Transverse colon (tissue), 4 donors: ENCODE measurements around the gene SHISA3. TPM values are rescaled to one million over a fixed set of nuclear protein-coding genes. Genes with fewer than 3 reads are reported as not detected.

ENCODE experiments used
- DNase-seq: peaks from one replicate; pipeline ENCODE4 v3.0.0-alpha.2; 2019
- H3K27ac ChIP-seq, 4 donors: fragments of 200-600 bp; sonication (generic); 2 replicates each; pipeline ENCODE4 v1.5.1; 2016 to 2018; ENCODE audit warnings: inconsistent platforms in 4 of 4
- H3K27me3 ChIP-seq: fragments of 200-600 bp; sonication (generic); 2 replicates; pipeline ENCODE4 v1.5.1; 2017; ENCODE audit warnings: inconsistent platforms
- H3K36me3 ChIP-seq, 4 donors: fragments of 200-600 bp; sonication (generic); 2 replicates each; pipeline ENCODE4 v1.5.1; 2017 to 2019; ENCODE audit warnings: inconsistent platforms in 4 of 4
- H3K4me1 ChIP-seq, 4 donors: fragments of 200-600 bp; sonication (generic); 2 replicates each; pipeline ENCODE4 v1.5.1; 2017 to 2020; ENCODE audit warnings: inconsistent platforms in 4 of 4
- H3K4me3 ChIP-seq, 4 donors: fragments of 200-600 bp; sonication (generic); 1 replicate in 1 of 4; 2 replicates in 3 of 4; pipeline versions ENCODE4 v1.5.1 to v1.6.1; 2017 to 2019; ENCODE audit warnings: inconsistent platforms in 4 of 4
- H3K9me3 ChIP-seq, 2 donors: fragments of 200-600 bp; sonication (generic); 2 replicates each; pipeline ENCODE4 v1.5.1; 2017 to 2019; ENCODE audit warnings: inconsistent platforms in 2 of 2
- CTCF ChIP-seq, 5 experiments: fragments of 200-600 bp in 3 of 5; fragments of 450-650 bp in 2 of 5; sonication (generic) in 3 of 5; IDR thresholded peaks; 1 replicate in 2 of 5; 2 replicates in 3 of 5; pipeline ENCODE4 v1.5.1; 2016 to 2017; ENCODE audit warnings: antibody characterized with exemption in 5 of 5, inconsistent platforms in 3 of 5, mild to moderate bottlenecking in 2 of 5, moderate library complexity in 1 of 5
- EP300 ChIP-seq: sonication (generic); formaldehyde crosslinking; IDR thresholded peaks from one replicate; pipeline ENCODE4 v1.6.1; 2017; ENCODE audit warnings: antibody characterized with exemption, low read depth
- POLR2A ChIP-seq: fragments of 450-650 bp; IDR thresholded peaks from one replicate; pipeline ENCODE4 v1.6.1; 2016; ENCODE audit warnings: antibody characterized with exemption, mild to moderate bottlenecking, moderate library complexity
- POLR2AphosphoS5 ChIP-seq, 3 donors: sonication (generic); formaldehyde crosslinking; IDR thresholded peaks; one replicate each; pipeline ENCODE4 v1.6.1; 2016; ENCODE audit warnings: antibody characterized with exemption in 3 of 3
- WGBS, 2 donors: methylation state at CpG; one replicate each; pipeline ENCODE4 v1.1.5; 2018; ENCODE audit warnings: low coverage in 1 of 2; 5-methylcytosine and 5-hydroxymethylcytosine counted together
- in situ Hi-C, 4 donors: fragments of 200-750 bp; cut with MboI; loops; one replicate each; pipeline versions ENCODE4 v1.15.0 to v1.15.1; 2017; ENCODE audit warnings: low sequenced_read_pairs in 3 of 4, low pct_ligation_motif_present in 1 of 4, low pct_unique_long_range_greater_than_20kb in 1 of 4
- intact Hi-C: fragments of 100-400 bp; cut with DNase I; formaldehyde crosslinking; loops from one replicate; pipeline ENCODE4 v1.15.1; 2023; ENCODE audit warnings: low total_unique reads
- total RNA-seq, 4 donors: library from RNA; depleted of rRNA; stranded (reverse); fragments of >200 nt; gene quantifications; one replicate each; pipeline ENCODE4 v1.1.0, GENCODE V29; 2016

Gene SHISA3
- total RNA-seq, 4 donors from 2014 or later, result 1.1 to 1.7 (median 1.6) TPM; not detected in 1

GRCh38 chr4:42396361-42396751 is 932 bp upstream of the SHISA3 start:
- in situ Hi-C loops, result no loop called here

GRCh38 chr4:42397635-42398170 is 415 bp downstream of the SHISA3 start:
- DNase-seq, result no peak
- in situ Hi-C loops (no loop called here), intact Hi-C loops (no loop called here)
- H3K36me3 ChIP-seq, result no peaks in the 10 kb centered on the region
- 0 to 2% methylated on average over 3 to 26 of the region's 52 CpGs for WGBS, 2 donors
- H3K4me3 ChIP-seq, result peak overlapping the region; percentile 26 to 61 (median 34)
- H3K27ac ChIP-seq, result peak overlapping the region in 1 of 4 donors; percentile 37
- no peaks in the 10 kb centered on the region for H3K9me3 ChIP-seq
- H3K4me1 ChIP-seq, result peaks cover 3 to 31% (median 28%) of the 10 kb centered on the region in 4 donors
- TF ChIP-seq POLR2A (no peak), POLR2AphosphoS5 (IDR thresholded peaks at IDR 0.05) (no peak), CTCF (IDR thresholded peaks at IDR 0.05) (no peak), EP300 (no peak)
- peaks cover 85% of the 10 kb centered on the region for H3K27me3 ChIP-seq

More at GRCh38 chr4:42396361-42396751, 932 bp upstream of the SHISA3 start:
- no peak for DNase-seq
- H3K36me3 ChIP-seq, result no peaks in the 10 kb centered on the region
- TF ChIP-seq CTCF (IDR thresholded peaks at IDR 0.05) (no peak), EP300 (no peak)
- intact Hi-C loops, result no loop called here
- WGBS, 2 donors, result 30 to 41% methylated on average over 9 to 17 of the region's 17 CpGs
- H3K4me3 ChIP-seq, result peak overlapping the region in 2 of 4 donors; percentile 37 to 61
- no peaks in the 10 kb centered on the region for H3K9me3 ChIP-seq
- H3K4me1 ChIP-seq, result peaks cover 3 to 31% (median 28%) of the 10 kb centered on the region in 4 donors
- H3K27ac ChIP-seq, result no peak overlapping the region
- H3K27me3 ChIP-seq, result peaks cover 74% of the 10 kb centered on the region

- H3K9me3 ChIP-seq, result no peaks in the 10 kb centered on the region
- intact Hi-C loops, result no loop called here
- peaks cover 3 to 31% (median 28%) of the 10 kb centered on the region in 4 donors for H3K4me1 ChIP-seq
- WGBS, 2 donors, result 1% methylated on average over 50 of the region's 60 CpGs; no CpG with 5 or more reads in 1 of the 2 donors
- in situ Hi-C loops, result no loop called here
- peak overlapping the region in 1 of 4 donors; percentile 37 for H3K27ac ChIP-seq
- H3K36me3 ChIP-seq, result no peaks in the 10 kb centered on the region
- DNase-seq, result no peak
- peaks cover 89% of the 10 kb centered on the region for H3K27me3 ChIP-seq
- H3K4me3 ChIP-seq, result peak overlapping the region in 3 of 4 donors; percentile 26 to 61 (median 37)
- TF ChIP-seq EP300 (no peak), CTCF (IDR thresholded peaks at IDR 0.05) (no peak), POLR2A (no peak), POLR2AphosphoS5 (IDR thresholded peaks at IDR 0.05) (no peak)
Measured at GRCh38 chr4:42398171-42398870, 1.0 kb downstream of the SHISA3 start.

GRCh38 chr4:42398871-42399331 is 1.6 kb downstream of the SHISA3 start:
- H3K4me3 ChIP-seq, result peak overlapping the region in 3 of 4 donors; percentile 26 to 61 (median 37)
- TF ChIP-seq CTCF (IDR thresholded peaks at IDR 0.05), result no peak
- no peak for TF ChIP-seq POLR2AphosphoS5 (IDR thresholded peaks at IDR 0.05)
- TF ChIP-seq EP300, result no peak
- TF ChIP-seq POLR2A, result no peak
- no peak for DNase-seq
- H3K36me3 ChIP-seq, result no peaks in the 10 kb centered on the region
- H3K9me3 ChIP-seq, result no peaks in the 10 kb centered on the region
- peaks cover 87% of the 10 kb centered on the region for H3K27me3 ChIP-seq
- WGBS, 2 donors, result 0 to 5% methylated on average over 9 to 24 of the region's 24 CpGs
- intact Hi-C loops (no loop called here), in situ Hi-C loops (no loop called here)
- H3K4me1 ChIP-seq, result peaks cover 3 to 31% (median 28%) of the 10 kb centered on the region in 4 donors
- H3K27ac ChIP-seq, result no peak overlapping the region
